GM18909 (cell line): Measurements from ENCODE around the gene RAB27B.

Experiments
- ATAC-seq: cut with Tn5 transposase; IDR thresholded peaks from one replicate; pipeline ENCODE4 v1.9.1; 2021; ENCODE audit warnings: mild to moderate bottlenecking; ENCODE audit not compliant: unreplicated experiment, poor library complexity

The RAB27B gene

GRCh38 chr18:54857499-54857898 lies 29.2 kb downstream of the RAB27B start:
- no peak for ATAC-seq

- no peak for ATAC-seq
Measured at GRCh38 chr18:54859667-54860421, 31.6 kb downstream of the RAB27B start.

GRCh38 chr18:54860941-54861340 lies 32.7 kb downstream of the RAB27B start:
- ATAC-seq = no peak

DNA sequence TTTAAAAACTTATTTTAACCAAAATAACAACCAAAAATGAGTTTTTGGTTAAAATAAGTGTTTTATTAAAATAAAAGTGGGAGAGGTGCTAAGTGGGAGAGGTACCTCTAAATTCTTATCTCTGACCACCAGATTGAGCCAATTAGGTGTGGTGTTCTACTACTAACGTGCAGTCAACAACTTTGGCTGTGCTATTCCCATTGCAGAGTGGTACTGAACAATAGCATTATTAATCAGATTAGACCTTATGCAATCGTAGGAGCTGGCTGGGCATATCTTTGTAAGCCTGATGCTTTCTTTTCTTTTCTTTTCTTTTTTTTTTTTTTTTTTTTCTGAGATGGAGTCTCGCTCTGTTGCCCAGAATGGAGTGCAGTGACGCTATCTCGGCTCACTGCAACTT lies 38.9 kb downstream of the RAB27B start:
- ATAC-seq = no peak

DNA sequence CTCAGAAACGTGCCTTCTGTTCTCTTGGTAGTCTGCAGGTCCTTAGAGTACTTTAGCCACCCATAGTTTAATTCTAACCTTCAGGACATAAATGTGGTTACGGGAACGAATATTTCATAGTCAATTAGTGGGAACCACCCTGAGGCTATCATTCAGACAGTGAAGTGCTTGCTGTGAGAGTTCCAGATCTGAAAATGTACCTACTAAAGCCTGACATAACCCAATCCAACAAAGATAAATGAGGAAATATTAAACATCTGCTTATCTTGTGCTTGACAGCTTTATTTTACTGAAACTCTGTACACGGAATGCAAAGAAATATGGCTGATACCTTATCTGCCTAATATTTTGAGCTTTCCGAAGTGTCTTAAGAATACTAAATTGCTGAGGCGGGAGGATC lies 43.0 kb downstream of the RAB27B start:
- no peak for ATAC-seq

DNA sequence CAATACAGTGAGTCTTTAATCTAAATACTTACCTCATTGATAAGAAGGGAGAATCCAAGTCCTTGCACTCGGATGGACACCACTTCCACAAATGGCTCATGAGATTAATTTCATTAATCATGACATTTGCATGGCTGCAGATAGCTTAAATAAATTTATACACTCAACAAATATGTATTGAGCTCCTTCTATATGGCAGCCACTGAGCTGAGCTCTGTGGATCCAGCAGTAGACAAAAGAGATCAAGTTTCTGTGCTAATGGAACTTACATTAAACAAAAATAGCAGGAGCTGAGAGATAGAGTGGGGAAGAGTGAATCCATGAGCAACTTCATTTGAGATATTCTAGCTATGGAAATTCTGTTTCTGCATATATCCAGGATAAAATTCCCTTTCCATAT lies 44.4 kb downstream of the RAB27B start:
- ATAC-seq = no peak

DNA sequence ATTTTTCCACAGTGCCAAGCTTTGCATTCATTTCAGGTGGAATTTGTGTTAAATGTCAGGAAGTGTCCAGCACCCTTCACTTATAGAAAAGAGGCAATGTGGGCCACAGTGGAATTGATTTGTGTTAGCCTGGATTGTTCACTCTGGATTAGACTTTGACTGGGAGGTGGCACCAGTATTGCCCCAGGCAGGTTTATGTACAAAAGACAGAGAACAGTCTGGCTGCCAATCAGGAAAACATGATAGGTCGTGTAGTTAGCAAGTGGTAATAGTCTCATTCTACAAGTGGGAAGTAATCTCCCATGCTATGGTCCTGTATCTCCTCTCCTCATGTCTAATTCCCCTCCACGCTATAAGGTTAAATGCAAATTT lies 45.6 kb downstream of the RAB27B start:
- ATAC-seq = no peak

GRCh38 chr18:54875063-54875462 lies 46.8 kb downstream of the RAB27B start:
- ATAC-seq = no peak

DNA sequence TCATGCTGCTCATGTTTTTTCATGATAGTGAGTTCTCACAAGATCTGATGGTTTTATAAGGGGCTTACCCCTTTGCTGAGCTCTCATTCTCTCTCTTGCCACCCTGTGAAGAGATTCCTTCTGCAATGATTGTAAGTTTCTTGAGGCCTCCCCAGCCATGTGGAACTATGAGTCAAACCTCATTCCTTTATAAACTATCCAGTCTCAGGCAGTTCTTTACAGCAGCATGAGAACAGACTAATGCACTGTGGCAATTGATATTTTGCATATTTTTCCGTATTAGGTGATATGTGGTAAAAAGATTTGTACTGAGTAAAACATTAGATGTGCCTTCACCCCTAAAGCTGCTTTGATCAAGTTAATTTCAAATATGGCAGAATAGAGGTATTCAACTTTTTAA lies 48.8 kb downstream of the RAB27B start:
- ATAC-seq = no peak

- ATAC-seq = no peak
Measured at GRCh38 chr18:54878159-54878622, 49.9 kb downstream of the RAB27B start.

DNA sequence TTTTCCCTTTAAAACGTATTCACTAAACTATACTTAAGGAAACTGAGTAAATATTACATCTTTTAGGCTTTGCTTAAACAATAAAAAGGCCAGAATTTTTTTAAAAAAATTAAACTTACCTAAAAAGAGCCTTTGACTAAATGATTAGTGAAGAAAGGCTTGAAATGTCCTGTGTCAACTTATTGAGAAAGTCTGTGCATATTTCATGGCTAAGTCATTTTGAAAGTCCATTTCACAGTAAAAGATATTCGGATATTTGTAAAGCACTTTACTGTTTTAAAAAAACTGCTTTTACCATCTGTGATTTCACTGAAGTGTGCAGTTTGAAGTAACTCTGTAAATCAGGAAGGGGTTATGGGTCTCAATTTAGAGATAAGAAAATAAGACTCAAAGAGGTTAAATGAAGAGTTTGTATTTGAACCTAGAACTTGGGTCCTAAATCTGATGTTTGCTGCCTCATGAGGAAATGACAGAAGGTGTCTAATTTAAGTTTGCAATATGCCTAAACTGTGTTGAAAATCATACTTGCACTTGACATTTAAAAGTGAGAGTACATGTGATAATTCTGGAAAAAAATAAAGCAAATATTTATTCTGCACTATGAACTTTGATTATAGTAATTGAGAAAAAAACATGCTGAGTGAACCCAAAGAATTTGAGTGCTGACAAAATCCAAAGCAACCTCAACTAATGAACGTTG lies 50.5 kb downstream of the RAB27B start:
- no peak for ATAC-seq

DNA sequence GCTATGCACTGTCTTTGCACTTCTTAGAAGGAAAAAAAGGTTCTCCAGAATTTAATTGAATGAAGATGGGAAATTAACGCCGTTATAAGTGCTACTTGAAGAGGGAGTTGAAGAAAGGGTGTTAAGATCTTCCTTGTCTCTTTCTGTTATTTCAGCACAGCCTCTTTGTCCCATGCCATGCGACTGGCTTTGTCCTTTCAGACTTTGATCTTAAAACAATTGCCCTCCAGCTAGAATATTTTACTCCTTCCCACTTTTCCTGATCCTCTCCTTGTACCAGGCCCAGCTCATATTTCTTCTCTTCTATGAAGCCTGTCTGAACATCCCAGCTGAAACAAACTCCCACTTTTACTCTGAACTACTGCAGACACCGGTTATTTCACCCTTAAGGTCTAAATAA lies 51.4 kb downstream of the RAB27B start:
- ATAC-seq = no peak

DNA sequence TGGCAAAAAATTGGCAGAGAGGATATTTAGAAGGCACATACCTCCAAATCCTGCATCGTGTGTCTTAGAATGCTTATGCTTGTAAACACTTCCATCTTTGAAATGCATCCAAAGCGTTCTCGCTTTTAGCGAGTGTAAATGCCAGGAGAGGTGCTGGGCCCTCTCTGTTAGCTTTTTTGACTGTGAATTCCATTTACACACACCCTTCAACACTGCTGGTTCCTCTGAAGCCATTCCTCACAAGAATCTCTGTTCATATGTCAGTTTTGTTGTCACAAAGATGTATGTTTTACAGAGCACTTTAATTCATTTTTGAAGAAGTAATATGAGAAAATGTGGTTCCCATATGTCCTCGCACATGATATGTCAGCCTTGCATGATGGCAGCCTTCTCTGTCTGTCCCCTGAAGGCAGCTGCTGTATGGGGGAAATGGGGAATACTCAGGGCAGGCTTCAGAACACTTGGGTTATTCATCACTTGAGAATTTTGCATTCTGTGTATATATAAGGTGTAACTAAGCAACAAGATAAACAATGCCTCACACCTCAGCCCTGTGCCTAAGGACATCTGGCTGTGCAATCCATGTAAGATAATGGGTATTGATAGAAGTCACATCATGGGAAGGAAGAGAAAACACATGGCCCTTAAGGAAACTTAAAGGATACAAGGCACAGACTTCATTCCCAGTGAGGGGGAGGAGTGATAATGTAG lies 52.3 kb downstream of the RAB27B start:
- no peak for ATAC-seq

DNA sequence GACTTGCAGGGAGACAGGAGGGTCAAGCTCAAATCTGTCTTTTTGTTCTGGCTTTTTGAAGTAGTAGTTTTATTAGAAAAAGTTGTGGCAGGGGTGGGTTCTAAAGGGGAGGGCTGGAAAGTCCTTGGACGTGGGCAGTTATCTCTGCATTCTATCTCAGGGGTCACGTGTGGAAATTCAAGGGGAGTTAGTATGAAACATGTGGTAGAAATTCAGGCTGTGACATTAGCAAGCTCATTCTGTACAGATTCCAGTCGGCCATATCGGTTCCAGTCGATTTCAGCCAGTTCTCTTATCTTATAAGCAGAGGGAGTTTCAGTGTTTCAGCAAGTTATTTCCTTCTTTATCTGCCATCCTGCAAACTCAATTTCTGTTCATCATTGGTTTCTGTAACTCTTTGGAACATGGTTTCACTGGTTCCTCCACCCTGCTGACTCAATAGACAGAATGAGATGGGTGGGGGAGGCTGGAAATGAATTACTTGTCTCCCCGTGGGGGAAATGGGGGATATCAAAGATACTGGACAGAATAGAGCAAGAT lies 53.0 kb downstream of the RAB27B start:
- ATAC-seq = no peak

- ATAC-seq = no peak
Measured at GRCh38 chr18:54882318-54882717, 54.0 kb downstream of the RAB27B start.

DNA sequence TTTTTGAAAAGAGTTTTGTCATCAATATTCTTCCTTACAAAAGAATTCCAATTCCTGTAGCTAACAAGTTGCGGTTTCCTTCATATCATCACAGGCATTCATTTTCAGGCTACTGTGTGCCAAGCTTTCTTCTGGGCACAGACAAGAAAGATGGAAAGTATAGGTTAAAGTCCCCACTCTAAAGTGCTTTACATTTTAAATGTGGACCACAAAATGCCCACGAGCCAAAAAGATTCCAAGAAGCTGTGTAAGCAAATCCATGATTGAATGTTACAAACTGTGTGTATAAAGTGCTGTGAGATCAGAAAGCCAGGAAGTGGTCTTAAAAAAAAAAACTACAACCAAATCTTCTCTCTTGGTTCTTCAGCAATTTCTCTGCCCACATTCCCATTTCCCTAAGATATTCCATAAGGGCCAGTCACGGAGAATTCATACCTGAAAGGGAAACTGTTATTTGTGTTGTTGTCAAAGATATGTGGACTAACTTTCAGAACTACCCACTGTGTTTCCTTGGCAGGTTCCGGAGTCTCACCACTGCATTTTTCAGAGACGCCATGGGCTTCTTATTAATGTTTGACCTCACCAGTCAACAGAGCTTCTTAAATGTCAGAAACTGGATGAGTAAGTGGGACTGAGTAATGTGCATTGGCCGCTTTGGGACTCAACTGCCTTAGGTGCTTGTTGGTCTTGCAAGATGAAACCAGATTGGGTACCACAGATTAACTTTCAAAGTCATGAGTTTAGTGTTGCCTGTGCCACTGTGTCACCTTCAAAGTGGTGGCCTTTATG lies 55.7 kb downstream of the RAB27B start:
- no peak for ATAC-seq

DNA sequence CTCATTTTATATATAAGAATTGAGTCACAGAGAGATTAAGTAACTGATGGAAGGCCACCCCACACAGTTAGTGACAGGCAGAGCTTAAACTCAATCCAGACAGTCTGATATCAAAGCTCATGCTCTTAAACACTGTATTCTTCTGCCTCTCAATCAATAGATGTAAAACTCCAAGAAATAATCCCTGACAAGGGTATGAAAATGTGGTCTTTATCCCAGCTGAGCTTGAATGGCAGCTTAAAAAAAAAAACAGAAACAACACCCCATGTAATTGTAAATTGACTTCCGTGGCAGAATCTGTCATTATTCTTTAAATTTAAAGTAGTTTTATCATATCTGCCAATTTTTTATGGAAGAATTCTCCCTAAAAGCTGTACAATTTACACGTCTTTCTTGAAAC lies 60.1 kb downstream of the RAB27B start:
- no peak for ATAC-seq

- no peak for ATAC-seq
Measured at GRCh38 chr18:54888933-54889332, 60.7 kb downstream of the RAB27B start.

DNA sequence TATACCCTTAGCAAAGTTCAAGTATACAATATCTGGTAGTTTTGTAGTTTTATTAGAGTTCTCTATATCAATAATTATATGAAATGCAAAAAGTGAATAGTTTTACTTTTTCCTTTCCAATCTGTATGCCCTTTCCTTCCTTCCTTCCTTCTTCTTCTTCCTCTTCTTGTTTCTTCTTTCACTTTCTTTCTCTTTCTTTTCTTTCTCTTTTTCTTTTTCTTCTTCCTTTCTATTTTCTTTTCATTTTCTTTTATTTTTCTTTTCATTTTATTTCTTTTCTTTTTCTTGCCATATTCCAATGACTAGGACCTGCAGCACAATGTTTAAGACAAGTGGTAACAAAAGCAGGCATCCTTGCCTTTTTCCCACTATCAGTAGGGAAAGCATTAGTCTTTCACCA lies 71.2 kb downstream of the RAB27B start:
- ATAC-seq = no peak

DNA sequence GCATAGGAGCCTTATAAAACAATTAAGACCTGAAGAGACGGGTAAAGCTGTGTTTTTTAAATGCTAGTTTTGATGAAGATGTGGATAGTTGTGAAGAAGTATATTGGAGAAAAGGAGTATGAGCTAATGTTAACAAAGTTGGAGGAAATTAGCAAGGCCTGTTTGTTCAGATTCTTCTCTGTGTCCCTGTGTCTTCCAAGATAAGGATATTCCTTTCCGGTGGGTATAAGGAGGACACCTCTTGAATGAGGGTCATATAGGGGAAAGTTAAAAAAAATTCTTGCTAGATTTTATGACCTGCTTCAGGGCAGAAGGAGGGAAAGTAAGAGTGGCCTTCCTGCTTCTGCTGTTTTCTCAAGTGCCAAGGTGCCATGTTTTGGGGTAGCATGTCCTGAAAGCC lies 72.0 kb downstream of the RAB27B start:
- no peak for ATAC-seq
